Stromal cell of bone marrow (primary cell): ENCODE results near the gene PFN2.
"Not testable (repeated sequence)": the region's sequence is repeated elsewhere in the genome, so short reads cannot be mapped to it uniquely, and the experiment has no call there.

ENCODE experiments used
- DNase-seq: peaks from one replicate; pipeline ENCODE4 v3.0.0-alpha.2; 2012; ENCODE audit warnings: low read depth

The PFN2 gene

DNA sequence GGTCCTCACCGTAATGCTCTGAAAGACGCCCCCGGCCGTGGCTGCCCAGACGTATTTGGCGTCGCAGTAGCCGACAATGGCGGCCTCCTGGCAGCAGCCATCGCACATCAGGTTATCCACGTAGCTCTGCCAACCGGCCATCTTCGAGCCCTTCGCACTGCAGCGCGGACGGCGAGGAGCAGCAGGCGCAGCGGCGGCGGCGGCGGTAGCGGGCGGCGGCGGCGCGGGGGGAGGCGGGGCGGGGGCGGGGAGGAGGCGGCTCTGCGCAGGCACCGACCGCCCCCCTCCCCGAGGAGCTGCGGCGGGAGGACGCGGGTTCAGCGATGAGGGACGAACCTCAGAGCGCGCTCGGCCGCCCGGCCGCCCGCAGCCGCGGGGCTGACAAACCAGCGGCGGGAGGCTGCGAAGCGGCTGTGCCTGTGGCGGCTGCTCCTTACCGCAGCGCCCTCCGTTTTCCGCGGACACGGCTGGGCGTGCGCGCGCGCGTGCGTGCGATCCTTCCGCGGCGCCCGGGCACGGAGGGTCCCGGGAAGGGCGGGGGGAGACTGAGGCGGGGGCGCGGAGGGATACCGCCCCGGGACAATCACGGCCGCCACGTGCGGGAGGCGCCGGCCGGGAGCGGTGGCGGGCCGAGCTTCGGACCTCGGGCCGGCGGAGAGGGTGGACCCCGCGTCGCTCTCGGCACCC is at the start of gene PFN2:
Gene PFN2, minus strand, starts transcription at position 180 of the 687 bp plus-strand sequence. Its CDS starts 39 bp downstream, at position 141.
- peak; percentile 50 for DNase-seq

DNA sequence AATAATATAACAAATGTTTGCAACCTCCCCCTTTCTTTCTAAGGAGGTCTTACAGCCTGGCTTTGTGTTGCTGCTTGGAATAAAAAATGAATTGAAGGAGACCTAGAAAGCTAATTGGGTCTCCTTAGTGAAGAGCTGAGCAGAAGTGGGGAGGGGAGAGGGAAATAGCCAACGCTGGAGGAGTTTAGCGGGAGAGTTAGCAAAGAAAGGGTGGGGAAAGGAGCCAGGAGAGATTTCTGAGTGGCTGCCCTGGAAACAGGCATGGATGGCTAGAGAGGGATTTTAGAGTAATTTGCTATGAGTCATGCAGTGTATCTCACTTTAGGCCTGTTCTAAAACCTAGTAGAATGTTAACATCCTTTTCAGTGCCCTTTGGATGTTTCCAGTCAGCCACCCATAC is 45.2 kb upstream of the PFN2 start:
- DNase-seq = no peak

GRCh38 chr3:150014782-150015181 is 44.1 kb upstream of the PFN2 start:
- DNase-seq = no peak

GRCh38 chr3:150013801-150014200 is 43.1 kb upstream of the PFN2 start:
- DNase-seq = no peak

DNA sequence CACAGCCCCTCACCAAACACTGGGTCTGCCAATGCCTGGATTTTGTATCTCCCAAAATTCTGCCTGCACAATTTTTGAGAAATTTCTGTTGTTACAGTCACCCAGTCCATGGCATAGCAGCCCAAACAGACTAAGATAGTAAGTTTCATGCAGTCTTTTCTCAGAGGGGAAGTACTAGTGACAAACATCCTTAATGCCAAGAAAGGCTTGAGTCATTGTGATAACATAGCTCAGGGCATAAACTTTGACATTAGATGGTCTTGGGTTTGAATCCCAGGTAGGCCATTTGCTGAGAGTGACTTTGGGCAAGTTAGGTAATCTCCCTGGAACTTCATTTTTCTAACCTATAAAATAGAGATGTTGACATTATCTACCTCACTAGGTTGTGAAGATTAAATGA is 36.1 kb upstream of the PFN2 start:
- no peak for DNase-seq

GRCh38 chr3:150005243-150006112 is 34.8 kb upstream of the PFN2 start:
- peak; percentile 10 for DNase-seq

DNA sequence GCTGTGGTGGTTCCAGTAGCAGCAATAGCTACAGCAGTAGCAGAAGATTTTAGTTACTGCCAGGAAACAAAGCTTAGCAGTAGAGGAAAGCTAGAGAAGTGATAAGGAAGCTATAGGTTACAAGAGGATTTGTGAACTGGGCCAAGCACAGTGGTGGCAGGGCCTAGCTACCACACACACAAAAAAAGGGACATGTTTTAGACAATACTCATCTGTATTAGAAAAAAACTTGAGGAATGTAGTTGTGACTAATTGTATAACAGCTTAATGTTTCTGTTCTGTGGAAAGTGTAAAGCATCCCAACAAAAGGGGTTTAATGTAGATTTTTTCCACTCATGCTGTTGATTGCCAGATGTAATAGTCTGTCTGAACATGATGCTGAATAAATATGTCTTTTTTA is 29.9 kb upstream of the PFN2 start:
- no peak for DNase-seq

DNA sequence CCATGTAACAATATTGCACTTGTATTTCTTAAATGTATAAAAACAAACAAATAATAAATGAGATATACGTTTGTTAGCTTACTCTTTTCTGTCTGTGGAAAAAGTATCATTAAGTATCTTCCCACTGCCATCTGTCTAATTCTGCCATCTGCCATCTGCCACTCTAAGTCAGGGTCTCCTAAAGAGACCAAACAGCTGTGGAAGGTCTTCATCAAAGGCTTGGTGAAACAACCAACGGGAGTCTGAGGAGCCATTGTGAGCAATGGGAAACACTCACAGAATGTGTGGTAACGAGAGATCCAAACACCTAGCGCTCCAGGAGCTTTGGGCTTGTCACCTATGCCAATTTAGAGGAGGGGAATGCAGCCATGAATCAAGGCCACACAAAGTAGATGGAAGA is 28.7 kb upstream of the PFN2 start:
- no peak for DNase-seq

DNA sequence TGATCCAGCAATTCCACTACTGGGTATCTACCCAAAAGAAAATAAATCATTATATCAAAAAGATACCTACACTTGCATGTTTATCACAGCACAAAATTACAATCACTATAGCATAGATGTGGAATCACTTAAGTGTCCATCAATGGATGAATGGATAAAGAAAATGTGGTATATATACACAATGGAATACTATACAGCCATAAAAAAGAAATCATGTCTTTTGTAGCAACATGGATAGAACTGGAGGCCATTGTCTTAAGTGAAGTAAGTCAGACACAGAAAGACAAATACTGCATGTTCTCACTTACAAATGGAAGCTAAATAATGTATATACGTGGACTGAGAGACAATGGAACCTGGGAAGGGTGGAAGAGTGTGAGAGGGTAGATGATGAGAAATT is 28.3 kb upstream of the PFN2 start:
- DNase-seq = no peak

DNA sequence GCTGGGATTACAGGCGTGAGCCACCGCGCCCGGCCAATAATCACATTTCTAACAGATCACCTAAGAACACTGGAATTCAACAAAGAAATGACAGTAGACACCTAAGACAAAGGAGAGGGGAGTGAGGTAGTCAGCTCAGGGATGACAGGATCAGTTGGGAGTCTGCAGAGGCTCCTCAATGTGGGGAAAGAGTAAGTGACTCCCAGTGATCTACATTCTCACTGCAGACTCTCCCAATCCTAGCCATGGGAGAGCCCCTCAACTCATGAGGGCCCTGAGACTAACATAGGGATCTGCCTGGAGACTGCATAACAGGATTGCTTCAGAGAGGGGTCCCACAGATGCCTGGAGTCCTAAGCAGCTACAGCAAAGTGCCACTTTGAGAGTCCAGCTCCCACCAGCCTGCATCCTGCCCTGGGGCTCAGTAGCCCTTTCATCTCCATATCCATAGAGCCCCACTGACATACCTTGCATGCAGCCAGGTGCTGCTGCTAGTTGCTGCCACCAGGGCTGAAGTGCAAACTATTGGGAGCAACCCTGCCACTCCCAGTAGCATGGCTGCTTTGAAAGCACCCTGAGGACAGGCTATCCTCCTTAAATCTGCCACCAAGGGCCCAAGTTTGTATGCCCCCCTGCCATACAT is 21.8 kb upstream of the PFN2 start:
- DNase-seq = no peak

DNA sequence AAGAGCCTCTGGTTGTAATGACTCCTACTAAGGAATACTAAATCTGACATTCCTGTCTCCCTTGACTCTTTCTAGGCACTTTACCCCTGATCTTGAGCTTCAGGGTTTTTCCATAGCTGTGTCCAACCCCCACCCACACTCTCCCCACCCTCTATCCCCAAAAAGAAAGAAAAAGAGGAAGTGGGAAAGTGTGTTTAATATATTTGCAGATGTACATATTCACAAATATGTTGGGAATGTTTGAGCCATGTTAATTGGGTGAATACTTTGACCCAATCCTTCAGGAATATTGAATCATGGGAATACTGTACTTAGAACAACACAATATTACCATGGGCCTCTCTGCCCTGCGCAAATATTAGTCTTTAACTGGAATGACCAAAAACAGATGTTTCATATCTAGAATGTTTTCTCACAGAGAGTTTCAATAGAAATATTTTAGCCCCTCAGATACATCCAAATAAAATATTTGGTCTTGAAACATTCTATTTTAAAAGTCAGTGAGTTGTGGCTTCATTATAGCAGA is 19.8 kb upstream of the PFN2 start:
- no peak for DNase-seq

GRCh38 chr3:149989307-149989706 is 18.6 kb upstream of the PFN2 start:
- no peak for DNase-seq

GRCh38 chr3:149983628-149984027 is 12.9 kb upstream of the PFN2 start:
- DNase-seq = no peak

- not testable (repeated sequence) for DNase-seq
Measured at GRCh38 chr3:149983053-149983452, 12.4 kb upstream of the PFN2 start.

- DNase-seq = not testable (repeated sequence)
Measured at GRCh38 chr3:149981979-149982378, 11.3 kb upstream of the PFN2 start.

DNA sequence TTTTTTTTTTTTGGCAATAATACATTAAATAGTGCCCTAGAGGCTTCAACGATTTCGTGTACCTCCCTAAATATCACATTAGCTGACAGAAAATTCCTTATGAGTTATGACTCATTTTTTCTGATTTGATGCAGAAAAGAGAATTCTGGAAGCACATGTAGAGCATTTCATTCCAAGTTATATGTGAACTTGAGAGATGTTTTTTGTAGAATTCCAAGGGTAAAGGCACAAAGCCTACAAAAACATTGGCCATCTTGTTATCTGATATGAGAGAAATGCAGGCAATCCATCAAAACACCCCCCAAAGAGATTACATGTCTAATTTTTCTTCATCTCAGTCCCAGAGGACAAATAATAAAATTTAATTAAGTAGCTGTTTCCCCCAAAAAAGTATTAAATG is 6.7 kb upstream of the PFN2 start:
- DNase-seq = no peak

DNA sequence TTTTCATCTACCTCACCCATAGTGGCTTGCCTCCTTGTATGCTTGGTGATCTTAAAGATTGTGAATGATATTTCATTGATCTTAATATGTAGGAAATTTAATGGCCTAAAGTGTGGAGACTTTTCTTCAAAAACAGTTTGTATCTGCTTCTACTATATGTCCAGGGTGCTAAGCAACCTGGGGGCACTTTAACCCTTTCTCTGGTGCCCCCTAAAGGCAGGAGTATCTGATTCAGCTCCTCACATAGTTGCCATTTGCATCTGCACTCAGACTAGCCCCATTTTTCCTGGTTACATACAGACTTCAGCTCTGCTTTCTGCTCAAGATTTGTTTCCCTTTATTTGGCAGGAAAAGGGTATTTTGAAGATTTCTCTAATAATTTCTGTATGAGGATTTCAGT is 5.2 kb upstream of the PFN2 start:
- DNase-seq = no peak

- DNase-seq = no peak
Measured at GRCh38 chr3:149971403-149972075, 844 bp upstream of the PFN2 start.

DNA sequence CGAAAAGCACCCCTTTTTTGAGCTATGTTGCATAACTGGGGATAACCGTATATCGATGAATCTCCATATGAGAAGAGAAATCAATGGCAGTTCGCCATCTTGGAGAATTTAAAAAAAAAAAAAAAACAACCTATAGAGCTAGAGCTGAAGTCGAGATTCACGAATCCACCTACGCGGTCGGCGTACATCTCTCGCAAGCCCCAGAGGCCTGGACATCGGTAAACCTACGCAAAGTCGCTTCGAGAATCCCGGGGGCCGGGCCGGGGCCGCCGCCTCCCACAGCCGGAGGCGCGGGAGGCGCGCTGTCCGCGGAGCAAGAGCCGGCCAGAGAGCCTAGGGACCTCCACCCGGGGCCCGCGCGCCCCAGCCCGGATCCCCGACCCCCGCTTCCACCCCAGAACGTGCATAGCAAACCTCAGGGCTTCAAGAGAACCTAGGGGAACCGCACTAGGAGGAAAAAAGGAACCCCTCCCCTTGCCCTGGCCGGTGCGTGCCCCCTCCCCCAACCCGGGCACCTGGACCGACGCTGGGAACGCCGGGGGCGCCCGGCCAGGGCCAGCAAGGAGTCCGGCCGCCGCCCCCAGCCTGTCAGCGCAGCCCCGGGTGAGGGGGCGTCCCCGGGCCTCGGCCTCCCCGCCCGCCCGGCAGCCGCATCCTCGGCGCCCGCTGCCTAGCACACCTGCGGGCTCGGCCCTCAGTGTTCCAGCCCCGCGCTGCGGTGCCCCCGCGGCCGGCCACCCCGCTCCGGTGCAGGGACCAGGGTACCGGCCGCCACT is 567 bp downstream of the PFN2 start:
- peak; percentile 53 for DNase-seq

- DNase-seq = peak; percentile 72
Measured at GRCh38 chr3:149969110-149969939, 1.4 kb downstream of the PFN2 start.
